Effector CD4-positive, alpha-beta T cell (primary cell): Measurements from ENCODE around the gene ACAA2.
"Not testable (repeated sequence)": the region's sequence is repeated elsewhere in the genome, so short reads cannot be mapped to it uniquely, and the experiment has no call there.

Source experiments
- DNase-seq: peaks from one replicate; pipeline ENCODE4 v3.0.0-alpha.2; 2020

The ACAA2 gene

DNA sequence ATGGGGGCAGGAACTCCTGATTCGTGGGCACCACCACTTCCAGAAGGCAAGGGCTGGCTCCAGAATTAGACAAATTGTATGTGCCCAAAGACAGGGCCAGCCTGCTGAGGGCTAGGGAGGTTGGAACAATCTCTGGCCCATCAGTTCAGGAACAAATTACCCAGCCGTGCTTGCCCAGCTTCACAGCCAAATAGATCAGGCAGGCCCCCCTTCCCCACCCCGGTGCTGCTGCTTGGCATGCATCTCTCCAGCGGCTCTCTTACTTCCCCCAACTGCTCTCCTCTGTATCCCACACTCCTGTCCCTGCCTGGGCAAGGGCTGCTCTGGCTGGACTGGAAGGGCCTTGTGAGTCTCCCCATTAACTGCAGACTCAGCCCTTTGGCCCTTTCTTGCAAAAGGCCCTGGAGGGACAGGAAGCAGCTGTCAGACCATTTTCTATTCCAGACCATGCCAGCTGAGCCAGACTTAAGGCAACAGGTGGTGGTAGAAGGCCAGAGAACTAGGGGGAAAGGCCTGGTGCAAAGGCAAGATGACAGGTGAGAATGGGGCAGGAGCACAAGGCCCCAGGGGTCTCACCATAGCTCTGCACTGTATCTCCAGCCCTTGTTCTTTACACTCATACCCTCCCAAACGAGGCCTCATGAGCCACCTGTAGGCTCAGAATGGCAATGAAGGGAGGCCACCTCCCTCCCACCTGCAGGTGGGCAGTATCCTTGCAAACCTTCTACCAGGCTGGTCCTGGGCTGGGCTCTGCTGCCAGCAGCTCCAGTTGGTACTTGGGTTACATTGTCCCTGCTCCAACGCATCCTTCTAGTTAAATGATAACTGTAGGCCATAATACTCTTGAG is 30.7 kb upstream of the ACAA2 start:
- no peak for DNase-seq

DNA sequence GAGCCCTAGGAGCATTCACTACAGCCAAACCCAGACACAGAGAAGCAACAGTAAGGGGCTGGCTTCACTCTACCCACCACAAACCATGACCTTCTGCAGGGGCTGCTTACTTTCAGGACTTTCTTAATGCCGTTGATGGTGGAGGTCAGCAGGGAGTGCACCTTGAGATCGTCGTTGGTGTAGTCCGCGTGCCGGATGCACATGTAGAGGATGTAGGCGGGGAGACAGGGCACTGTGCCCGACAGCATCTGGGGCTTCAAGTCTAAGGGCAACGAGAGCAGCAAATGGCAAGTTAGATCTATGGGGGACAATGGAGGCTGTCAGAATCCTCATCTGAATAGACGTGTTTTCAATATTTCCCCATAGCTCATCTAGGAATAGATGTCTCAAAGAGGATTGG is 29.8 kb upstream of the ACAA2 start:
- DNase-seq = no peak

DNA sequence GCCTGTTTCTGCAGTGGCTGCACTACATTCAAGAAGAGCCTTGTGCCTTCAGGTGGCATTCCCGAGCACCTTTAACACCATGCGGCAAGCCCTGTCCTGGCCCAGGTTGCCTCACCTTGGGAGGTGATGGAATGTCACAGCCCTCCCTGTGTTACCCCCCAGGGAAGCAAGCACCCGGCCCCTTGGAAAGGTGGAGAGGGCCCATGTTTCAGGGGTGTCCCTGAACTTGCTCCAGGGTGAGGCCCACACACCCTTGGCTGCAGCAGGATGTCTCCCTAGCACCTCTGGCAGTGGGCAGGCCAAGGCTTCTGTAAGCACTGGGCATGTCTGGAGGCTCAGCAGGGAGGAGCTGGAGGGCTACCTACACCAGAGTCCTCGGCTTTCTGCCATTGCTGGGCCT is 29.3 kb upstream of the ACAA2 start:
- DNase-seq = no peak

DNA sequence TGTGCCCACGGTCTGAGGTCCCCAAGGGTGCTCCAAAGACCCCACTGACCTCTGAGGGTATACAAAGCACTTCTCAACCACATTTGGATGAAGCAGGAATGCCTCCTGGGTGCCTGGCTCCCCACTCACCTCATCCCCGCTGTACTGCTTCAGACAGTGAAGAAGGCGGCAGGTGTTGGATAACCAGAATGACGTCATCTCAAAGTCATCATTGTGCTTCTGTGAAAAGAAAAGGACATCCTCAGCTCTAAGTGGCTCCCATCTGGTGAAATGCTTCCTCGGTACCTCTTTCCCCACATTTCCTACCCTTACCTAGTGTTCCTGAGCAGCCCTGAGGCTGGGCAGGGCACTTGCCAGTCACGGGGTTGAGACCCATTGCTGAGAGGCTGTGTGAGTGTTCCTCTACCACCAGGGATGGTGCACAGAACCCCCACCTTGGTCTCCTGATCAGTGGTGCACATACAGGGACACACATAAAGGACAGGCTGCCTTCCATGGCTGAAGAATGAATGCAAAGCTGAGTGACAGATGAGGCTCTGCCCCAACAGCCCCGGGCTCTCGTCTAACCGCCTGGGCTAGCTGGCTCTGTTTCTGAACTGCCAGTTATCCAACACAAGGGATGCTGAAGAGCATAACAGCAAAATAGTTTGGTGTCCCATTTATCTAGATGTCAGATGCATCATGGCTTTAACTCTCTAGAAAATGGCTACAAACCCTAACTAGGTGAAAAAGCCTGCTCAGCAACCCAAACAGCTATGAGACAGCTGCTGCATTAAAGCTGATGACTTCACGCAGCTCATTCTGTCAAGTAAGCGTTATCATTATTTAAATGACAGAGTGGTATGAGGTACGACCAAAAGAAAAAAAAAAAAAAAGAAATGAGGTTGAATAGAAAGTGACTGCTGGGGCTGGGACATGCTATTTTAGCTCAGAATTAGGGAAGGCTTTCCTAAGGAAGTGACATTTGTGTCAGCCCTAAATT is 28.2 kb upstream of the ACAA2 start:
- DNase-seq = no peak

DNA sequence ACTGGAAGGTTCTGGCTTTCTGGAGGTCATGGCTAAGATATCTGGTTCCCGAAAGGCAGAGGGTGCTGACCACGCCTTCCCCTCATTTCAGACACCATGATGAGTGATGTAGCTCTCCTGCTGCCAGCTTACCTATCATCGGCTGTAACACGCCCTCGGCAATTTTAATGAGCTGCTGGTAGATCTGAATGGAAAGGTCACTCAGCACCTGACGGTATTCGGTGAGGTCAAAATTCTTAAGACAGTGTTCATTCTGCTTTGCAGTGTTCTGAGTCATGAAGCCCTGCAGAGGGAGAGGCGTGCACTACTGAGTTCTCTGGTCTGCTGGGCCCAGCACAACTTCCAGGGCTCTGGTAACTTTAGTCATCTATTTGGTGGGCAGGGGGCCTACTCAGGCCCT is 25.7 kb upstream of the ACAA2 start:
- no peak for DNase-seq

DNA sequence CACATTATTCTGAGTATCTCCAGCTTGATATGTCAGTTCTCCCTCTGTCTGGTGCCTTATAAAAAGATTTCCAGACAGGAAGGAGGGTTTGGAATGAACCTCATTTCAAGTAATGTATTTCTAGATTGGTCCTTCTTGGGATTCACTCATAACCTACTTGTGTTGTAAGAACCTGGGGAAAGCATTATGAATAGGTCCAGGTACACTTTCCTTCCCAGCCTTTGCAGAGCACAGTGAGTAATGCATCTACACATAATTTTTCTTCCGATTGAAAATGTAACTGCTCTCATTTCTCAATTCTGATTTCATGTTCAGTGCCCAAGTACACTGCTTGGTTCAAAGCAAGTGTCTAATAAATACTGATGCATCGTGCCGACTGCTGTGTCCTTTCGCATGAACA is 25.0 kb upstream of the ACAA2 start:
- DNase-seq = no peak

DNA sequence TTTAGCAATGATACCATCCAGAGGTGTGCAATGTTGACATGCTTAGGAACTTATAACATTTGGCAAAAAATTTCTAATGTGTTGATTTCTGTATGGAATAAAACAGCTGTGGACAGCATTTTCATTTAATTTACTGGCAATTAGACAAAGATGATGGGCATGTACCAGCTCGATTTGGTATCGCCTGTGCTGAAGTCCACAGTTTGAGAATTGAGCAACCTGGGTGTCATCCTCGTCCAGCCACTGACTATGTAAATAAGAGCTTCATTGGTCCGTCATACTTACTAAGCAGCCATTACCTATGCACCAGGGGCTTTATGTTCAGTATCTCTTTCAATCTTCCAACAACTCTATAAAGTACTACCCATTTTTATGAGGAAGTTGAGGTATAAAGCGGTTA is 24.6 kb upstream of the ACAA2 start:
- no peak for DNase-seq

DNA sequence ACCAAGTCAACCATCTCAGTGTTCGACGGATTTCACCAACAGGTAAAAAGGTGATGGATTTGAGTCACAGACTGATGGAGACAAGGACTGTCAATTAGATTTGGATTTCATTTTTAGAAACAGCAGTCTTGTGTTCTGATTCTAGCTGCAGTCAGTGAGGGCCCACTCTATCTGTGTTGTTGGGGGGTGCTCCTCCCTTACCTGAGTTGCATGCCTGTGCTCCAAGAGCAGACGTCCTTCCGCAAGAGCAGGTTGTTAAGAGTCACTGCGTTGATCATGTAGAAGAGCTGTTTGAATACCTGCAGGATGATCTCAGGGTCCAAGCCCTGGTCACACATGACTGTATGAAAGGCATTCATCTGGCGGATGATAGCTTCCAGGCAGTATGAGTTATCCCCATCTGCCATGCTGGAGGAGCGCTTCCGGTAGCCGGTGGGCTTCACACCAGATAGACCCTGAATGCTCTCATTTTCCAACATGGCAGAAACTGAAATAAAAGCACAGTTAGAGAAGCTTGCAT is 24.0 kb upstream of the ACAA2 start:
- DNase-seq = not testable (repeated sequence)

DNA sequence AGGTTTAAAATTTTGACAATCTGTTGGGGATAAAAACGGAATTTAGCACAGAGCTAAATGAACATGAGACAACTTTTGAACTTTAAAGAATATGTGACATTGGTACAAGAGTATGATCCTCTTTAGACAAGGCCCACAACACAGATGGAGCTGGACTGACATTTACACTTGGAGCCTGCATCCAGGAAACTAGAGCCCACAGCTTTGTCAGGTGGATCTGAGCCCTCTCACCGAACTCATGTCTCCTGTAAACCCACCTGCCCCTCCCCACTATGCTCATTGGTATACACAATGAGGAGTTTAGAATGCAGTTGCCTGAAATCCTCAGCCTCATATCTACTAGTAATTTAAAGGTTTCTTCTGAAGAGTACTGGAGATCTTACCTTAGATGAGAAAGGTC is 22.1 kb upstream of the ACAA2 start:
- no peak for DNase-seq

DNA sequence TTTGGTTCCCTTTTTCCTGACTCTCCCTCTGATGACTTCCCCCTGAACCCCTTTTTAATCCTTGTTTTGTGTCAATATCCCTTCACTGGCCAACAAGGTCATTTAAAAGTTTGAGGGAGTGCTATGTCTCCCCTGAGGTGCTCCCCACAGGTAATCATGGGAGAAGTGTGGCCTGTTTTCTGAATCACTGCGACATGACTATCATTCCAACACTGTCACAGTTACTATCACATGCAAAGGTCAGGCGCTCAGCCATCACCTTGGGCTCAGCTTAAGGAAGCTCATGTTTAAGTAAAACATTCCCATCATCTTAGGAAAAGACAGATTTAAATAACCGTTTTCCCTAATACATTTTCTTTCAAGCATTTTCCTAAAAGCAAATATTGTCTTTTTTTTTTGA is 20.9 kb upstream of the ACAA2 start:
- DNase-seq = no peak

DNA sequence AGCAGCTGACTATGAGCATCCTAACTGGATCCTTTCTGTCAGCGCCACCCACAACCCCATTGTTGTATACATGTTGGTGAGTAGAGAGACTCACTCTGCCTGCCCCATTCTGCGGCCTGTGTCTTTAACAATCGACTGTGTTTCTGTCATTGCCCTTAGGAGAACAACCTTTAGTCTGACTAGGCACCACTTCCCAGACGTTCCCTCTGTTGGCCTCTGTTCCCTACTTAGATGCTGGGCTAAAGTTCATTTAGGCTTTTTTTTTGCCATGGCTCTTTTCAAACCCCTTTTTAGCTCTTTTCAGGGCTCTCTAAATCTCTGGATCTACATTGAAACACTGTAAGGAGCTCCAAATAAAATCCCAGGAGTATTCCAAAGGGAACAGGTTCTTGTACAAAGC is 20.5 kb upstream of the ACAA2 start:
- DNase-seq = no peak

DNA sequence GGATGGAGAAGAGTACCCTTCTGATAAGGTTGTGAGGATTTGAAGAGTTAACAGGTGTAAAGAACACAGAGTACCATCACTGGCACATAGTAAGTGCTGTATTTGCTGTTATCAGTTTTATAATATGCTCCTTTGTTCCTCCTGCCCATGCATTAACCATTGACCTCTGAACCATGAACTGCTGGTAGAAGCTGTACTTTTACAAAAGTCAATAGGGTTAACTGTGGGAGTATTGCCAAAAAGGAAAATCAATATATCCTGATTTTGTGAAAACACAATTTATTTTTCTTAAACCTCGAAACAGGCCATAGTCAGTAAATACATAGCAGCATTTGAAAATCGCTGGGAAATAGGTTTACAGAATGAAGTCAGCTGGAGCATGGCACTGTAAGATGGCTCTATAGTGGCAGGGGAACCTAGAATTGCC is 18.9 kb upstream of the ACAA2 start:
- DNase-seq = no peak

DNA sequence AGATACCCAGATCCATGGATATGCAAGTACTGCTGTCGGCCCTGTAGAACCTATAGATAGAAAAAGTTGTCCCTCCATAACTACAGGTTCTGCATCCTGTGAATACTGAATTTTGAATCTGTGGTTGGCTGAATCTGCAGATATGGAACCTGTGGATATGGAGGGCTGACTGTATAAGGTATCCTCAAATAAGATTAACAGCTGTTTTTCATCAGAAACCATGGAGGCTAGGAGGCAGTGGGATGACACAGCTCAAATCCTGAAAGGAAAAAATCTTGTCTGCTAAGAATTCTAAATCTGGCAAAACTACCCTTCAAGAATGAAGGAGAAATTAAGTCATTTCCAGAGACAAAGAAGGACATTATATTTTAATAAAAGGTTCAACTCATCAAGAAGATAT is 14.7 kb upstream of the ACAA2 start:
- no peak for DNase-seq

DNA sequence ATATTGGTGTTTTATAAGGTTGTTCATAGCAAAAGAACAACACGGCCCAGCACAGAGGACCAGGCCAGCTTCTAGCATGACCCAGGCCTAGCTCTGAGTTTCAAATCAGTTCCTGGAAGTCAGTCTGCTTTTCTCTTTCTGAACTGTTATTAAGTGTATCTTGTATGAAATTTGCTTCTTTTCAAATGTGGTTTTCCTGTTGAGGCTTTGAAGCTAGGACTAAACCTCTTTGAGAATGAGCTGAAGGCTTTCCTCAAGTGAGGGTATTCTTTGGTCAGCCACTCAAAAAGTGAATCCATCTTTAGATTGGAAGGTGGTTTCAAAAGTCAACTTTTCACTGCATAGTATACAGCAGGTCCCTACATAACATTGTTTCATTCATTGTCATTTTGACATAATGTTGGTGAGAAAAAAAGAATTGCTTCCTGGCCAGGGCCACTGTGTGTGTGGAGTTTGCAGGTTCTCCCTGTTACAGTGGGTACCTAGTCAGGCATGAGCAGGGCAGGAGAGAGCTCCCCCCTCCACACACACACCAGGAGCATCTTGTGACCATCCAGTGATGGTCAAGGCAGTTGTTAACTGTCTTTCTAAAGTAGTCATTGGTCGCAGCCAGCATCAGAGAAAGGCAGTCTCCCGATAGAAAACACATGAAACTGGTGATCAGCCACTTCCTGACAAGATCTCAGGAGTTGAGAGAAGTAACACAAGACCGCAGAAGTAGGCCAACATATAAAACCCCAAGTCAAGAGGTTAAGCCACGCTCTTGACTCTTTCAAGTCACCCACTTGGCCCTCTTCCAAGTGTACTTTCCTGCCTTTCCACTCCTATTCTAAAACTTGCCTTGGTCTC is 6.7 kb upstream of the ACAA2 start:
- peak; percentile 25 for DNase-seq

DNA sequence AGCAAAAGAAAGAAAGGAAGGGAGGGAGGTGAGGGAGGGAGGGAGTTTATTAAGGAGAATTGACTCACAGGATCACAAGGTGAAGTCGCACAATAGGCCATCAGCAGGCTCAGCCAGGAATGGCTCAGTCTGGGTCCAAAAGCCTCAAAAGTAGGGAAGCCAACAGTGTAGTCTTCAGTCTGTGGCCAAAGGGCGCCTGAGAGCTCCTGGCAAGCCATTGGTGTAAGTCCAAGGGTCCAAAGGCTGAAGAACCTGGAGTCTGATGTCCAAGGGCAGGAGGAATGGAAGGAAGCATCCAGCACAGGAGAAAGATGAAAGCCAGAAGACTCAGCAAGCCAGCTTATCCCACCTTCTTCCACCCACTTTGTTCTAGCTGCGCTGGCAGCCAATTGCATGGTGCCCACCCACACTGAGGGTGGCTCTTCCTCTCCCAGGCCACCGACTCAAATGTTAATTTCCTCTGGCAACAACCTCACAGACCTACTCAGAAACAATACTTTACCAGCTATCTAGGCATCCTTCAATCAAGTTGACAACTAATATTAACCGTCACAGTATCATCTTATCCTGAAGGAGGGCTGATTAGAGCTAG is 5.8 kb upstream of the ACAA2 start:
- no peak for DNase-seq

DNA sequence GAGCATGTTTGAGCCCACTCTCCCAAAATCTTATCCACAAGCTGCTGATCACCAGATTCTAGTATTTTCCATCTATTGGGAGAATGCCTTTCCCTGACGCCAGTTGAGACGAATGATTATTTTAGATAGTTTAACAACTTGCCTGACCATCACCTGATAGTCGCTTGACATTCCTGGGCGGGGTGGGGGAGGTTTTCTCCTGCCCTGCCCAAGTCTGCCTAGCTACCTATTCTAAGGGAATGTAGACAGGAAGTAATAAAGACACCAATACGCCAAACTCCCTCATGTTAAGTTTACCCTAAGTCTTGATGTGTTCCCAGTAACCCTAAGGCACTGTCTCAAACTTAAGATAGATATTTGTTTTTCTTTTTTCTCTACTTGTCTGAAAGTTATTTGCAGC is 4.6 kb upstream of the ACAA2 start:
- DNase-seq = no peak

DNA sequence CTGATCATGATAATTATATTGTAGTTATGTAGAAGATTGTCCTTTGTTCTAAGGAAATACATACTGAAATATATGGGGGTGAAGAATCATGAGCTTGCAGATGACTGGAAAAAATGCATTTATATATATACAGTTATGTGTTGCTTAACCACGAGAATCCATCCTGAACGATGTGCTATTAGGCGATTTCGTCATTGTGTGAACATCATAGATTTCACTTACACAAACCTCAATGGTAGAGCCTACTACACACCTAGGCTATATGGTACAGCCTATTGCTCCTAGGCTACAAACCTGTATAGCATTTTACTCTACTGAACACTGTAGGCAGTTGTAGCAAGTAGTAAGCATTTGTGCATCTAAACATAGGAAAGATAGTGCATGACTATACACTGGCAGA is 2.6 kb upstream of the ACAA2 start:
- DNase-seq = no peak

DNA sequence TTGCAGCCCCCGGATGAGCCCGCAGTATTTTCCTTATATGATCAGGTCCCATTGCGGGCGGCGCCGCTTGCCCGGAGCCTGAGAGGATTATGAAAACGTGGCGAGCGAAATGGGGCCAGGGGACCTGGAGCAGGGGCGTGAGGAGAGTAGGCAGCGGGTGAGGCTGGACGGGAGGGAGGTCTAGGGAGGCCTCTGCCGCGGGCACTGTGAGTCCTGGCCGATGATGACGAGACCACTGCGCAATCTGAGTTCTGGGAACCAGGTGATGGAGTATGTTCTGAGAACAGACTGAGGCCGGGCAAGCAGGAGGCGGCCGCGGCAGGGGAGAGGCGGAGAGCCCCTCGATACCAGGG is 790 bp upstream of the ACAA2 start:
- DNase-seq = peak; percentile 21

DNA sequence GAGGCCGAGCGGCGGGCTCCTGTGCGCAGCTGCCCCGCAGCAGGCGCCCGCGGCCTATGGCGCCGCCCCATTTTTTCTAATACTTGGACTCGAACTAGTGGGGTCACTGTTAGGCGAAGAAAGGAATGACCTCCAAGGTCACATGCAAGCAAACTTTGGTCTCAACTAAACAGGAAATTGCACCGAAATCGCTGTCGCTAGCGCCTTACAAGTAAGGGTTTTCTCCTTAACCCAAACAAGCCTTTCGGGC is 339 bp downstream of the ACAA2 start:
- DNase-seq = no peak

DNA sequence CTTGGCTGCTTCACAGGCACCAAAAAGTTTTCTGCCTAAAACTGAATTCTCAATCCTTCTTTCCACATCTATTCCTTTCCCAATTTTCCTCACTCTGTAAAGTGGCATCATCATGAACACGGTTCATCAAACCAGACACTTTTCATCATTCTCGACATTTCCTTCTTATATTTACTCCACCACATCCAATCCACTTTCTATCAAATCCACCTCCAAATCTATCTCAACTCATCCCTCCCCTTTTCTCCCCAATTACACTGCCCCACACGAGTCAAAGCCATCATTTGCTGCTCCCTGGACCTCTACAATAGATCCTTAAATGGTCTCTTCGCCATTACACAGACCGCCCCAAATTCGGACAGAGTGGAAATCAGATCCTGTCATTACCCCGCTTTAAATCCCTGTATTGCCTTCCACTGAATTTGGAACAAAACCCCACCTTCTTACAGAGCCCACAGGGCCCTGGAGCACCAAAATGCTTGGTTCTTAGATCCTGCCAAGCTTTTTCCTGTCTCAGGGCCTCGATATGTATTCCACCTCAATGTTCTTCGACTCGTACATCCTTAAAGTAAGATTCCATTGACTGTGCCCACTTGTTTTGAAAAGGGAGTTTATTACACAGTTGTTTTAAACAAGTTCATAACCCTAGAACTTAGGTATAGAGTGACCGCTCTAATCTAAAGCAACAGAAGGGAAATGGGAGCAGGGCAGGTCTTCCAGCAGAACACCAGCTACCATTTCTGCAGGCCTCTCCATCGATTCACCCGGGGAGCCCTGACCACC is 856 bp downstream of the ACAA2 start:
- no peak for DNase-seq

DNA sequence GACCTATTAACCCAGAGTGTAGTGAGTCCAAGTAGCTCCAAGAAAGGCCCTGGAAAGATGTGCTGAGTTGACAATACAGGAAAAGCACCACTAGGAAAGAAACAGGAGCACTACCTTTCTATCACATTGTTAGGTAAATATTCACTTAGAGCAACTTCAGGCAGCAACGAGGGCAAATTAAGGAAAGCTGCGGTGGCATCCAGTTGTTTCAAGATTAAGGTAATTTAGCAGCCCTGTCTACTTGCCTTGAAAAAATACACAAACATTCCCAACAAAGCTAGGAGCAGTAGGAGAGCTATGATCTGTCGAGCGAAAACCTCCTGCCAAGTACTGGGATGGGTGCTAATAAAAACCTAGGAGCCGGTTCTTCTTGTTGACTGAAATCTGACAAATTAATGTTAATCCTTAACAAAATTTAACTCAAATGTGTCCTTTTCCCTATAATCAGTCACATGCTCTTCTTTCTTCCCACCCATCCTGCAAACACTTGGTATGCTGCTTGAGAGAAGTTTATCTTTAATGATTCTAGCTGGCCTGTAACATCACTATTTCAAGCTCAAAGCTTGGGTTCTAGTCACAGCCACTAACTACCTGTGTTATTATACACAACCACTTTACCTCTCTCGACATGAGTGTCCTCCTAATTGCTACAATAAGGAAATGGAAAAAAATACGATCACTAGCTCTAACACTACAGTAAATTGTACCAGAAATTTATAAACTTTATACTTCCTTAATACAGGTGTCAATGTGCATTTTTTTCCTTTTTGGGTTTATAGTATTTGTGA is 2.0 kb downstream of the ACAA2 start:
- DNase-seq = no peak
